SU-DHL-6 (cell line): ENCODE measurements around the gene EPB41L3.

Source experiments
- H2AFZ ChIP-seq: fragments of 200-600 bp; sonication (generic); 2 replicates; pipeline ENCODE4 v1.6.1; 2014; ENCODE audit warnings: low read depth, mild to moderate bottlenecking, moderate library complexity, mixed read lengths, antibody characterized with exemption, low read length; ENCODE audit not compliant: severe bottlenecking
- H3F3A ChIP-seq: fragments of 200-600 bp; shearing (Covaris generic); 2 replicates; pipeline ENCODE4 v1.6.0; 2016; ENCODE audit warnings: antibody characterized with exemption, mild to moderate bottlenecking; ENCODE audit not compliant: insufficient read depth
- H3K27ac ChIP-seq: fragments of 200-600 bp; sonication (generic); 2 replicates; pipeline ENCODE4 v1.5.1; 2016; ENCODE audit warnings: low read depth, mild to moderate bottlenecking, low read length, moderate library complexity, mixed read lengths
- H3K27me3 ChIP-seq: fragments of 200-600 bp; sonication (generic), shearing (Covaris generic); 2 replicates; pipeline ENCODE4 v1.6.0; 2014; ENCODE audit warnings: mild to moderate bottlenecking, low read length
- H3K36me3 ChIP-seq: fragments of 200-600 bp; sonication (generic); 2 replicates; pipeline ENCODE4 v1.6.1; 2014; ENCODE audit warnings: mild to moderate bottlenecking, low read length, mixed read lengths
- H3K4me2 ChIP-seq: fragments of 300-600, 200-600 bp; shearing (Covaris generic), sonication (generic); 2 replicates; pipeline ENCODE4 v1.6.0; 2014; ENCODE audit warnings: low read length, low read depth, mild to moderate bottlenecking; ENCODE audit not compliant: poor library complexity, severe bottlenecking
- H3K4me3 ChIP-seq: fragments of 200-600 bp; sonication (generic); 2 replicates; pipeline ENCODE4 v1.5.1; 2014; ENCODE audit warnings: antibody characterized with exemption, low read length, mild to moderate bottlenecking, mixed read lengths; ENCODE audit not compliant: insufficient read depth, poor library complexity, severe bottlenecking
- H3K79me2 ChIP-seq: fragments of 200-600 bp; sonication (generic); 2 replicates; pipeline ENCODE4 v1.6.1; 2014; ENCODE audit warnings: mild to moderate bottlenecking, low read length, moderate library complexity; ENCODE audit not compliant: insufficient read depth
- H3K9ac ChIP-seq: fragments of 200-600 bp; sonication (generic); 2 replicates; pipeline ENCODE4 v1.7.0; 2014; ENCODE audit warnings: mild to moderate bottlenecking, low read length
- H3K9me2 ChIP-seq: fragments of 200-600 bp; sonication (generic); replicated peaks from 2 replicates; pipeline ENCODE4 v1.6.1; 2014; ENCODE audit warnings: low read length; ENCODE audit not compliant: insufficient read depth
- H3K9me3 ChIP-seq: fragments of 200-600 bp; sonication (generic); 2 replicates; pipeline ENCODE4 v1.6.1; 2014; ENCODE audit warnings: low read length, mixed read lengths; ENCODE audit not compliant: insufficient read depth
- H4K20me1 ChIP-seq: fragments of 200-600 bp; sonication (generic); 2 replicates; pipeline ENCODE4 v1.6.1; 2014; ENCODE audit warnings: low read depth, mild to moderate bottlenecking, antibody characterized with exemption, low read length, moderate library complexity, mixed read lengths
- CTCF ChIP-seq: fragments of 200-600 bp; sonication (generic); IDR thresholded peaks from one replicate; pipeline ENCODE4 v1.5.1; 2017; ENCODE audit warnings: antibody characterized with exemption, mild to moderate bottlenecking, low read length, moderate library complexity; ENCODE audit not compliant: insufficient read depth, poor library complexity, severe bottlenecking
- EZH2phosphoT487 ChIP-seq: fragments of 200-600 bp; sonication (generic), shearing (Covaris generic); conservative IDR thresholded peaks from 2 replicates; pipeline ENCODE4 v1.6.1; 2018; ENCODE audit warnings: mild to moderate bottlenecking, antibody characterized with exemption, low read length, moderate library complexity, mixed read lengths

The EPB41L3 gene

GRCh38 chr18:5457462-5457957 is 86.3 kb downstream of the EPB41L3 start:
- no peak overlapping the region for H3K27ac ChIP-seq
- H4K20me1 ChIP-seq, result no peaks in the 10 kb centered on the region
- H3K4me2 ChIP-seq, result no peak overlapping the region
- no peak overlapping the region for H3K4me3 ChIP-seq
- no peaks in the 10 kb centered on the region for H3K36me3 ChIP-seq
- H2AFZ ChIP-seq, result no peak overlapping the region
- no peaks in the 10 kb centered on the region for H3K79me2 ChIP-seq
- H3K27me3 ChIP-seq, result no peaks in the 10 kb centered on the region
- H3K9me3 ChIP-seq, result no peaks in the 10 kb centered on the region
- TF ChIP-seq CTCF, result no peak
- no peak for TF ChIP-seq EZH2phosphoT487
- no peaks in the 10 kb centered on the region for H3K9me2 ChIP-seq
- H3K9ac ChIP-seq, result no peak overlapping the region
- no peaks in the 10 kb centered on the region for H3F3A ChIP-seq

- TF ChIP-seq EZH2phosphoT487 (no peak), CTCF (no peak)
- H2AFZ ChIP-seq, result no peak overlapping the region
- no peaks in the 10 kb centered on the region for H3K27me3 ChIP-seq
- H3K36me3 ChIP-seq, result no peaks in the 10 kb centered on the region
- no peak overlapping the region for H3K4me2 ChIP-seq
- H3F3A ChIP-seq, result no peaks in the 10 kb centered on the region
- H3K27ac ChIP-seq, result no peak overlapping the region
- H3K9me2 ChIP-seq, result no peaks in the 10 kb centered on the region
- no peak overlapping the region for H3K9ac ChIP-seq
- H4K20me1 ChIP-seq, result no peaks in the 10 kb centered on the region
- H3K9me3 ChIP-seq, result no peaks in the 10 kb centered on the region
- no peaks in the 10 kb centered on the region for H3K79me2 ChIP-seq
- H3K4me3 ChIP-seq, result no peak overlapping the region
Observed at GRCh38 chr18:5456577-5457461, 87.0 kb downstream of the EPB41L3 start.

GRCh38 chr18:5455674-5456073 is 88.1 kb downstream of the EPB41L3 start:
- no peaks in the 10 kb centered on the region for H3K27me3 ChIP-seq
- no peak overlapping the region for H3K4me3 ChIP-seq
- no peaks in the 10 kb centered on the region for H3K9me3 ChIP-seq
- H4K20me1 ChIP-seq, result no peaks in the 10 kb centered on the region
- TF ChIP-seq EZH2phosphoT487 (no peak), CTCF (no peak)
- H2AFZ ChIP-seq, result no peak overlapping the region
- H3F3A ChIP-seq, result no peaks in the 10 kb centered on the region
- no peak overlapping the region for H3K4me2 ChIP-seq
- no peaks in the 10 kb centered on the region for H3K9me2 ChIP-seq
- no peak overlapping the region for H3K27ac ChIP-seq
- H3K36me3 ChIP-seq, result no peaks in the 10 kb centered on the region
- H3K79me2 ChIP-seq, result no peaks in the 10 kb centered on the region
- no peak overlapping the region for H3K9ac ChIP-seq
